Trophoblast cell (in vitro differentiated cells and primary cell): ENCODE measurements around the gene TNS1.

Source experiments
- DNase-seq, 2 donors: peaks; one replicate each; pipeline ENCODE4 v3.0.0-alpha.2; 2016
- H2AFZ ChIP-seq: 2 replicates; pipeline ENCODE4 v1.6.1; 2013; ENCODE audit warnings: low read length, moderate library complexity, mild to moderate bottlenecking; ENCODE audit not compliant: insufficient read depth, poor library complexity
- H2AK5ac ChIP-seq: 2 replicates; pipeline ENCODE4 v1.6.1; 2013; ENCODE audit warnings: mild to moderate bottlenecking, low read length
- H2BK120ac ChIP-seq: 2 replicates; pipeline ENCODE4 v1.6.1; 2013; ENCODE audit warnings: low read length, mild to moderate bottlenecking, moderate library complexity; ENCODE audit not compliant: insufficient read depth, poor library complexity
- H2BK12ac ChIP-seq: 2 replicates; pipeline ENCODE4 v1.6.1; 2013; ENCODE audit warnings: mild to moderate bottlenecking, low read length, moderate library complexity
- H2BK5ac ChIP-seq: 2 replicates; pipeline ENCODE4 v1.6.1; 2013; ENCODE audit warnings: low read length, low read depth, moderate library complexity, mild to moderate bottlenecking; ENCODE audit not compliant: poor library complexity
- H3K14ac ChIP-seq: 2 replicates; pipeline ENCODE4 v1.6.1; 2013; ENCODE audit warnings: mild to moderate bottlenecking, low read length
- H3K18ac ChIP-seq: 2 replicates; pipeline ENCODE4 v1.6.1; 2013; ENCODE audit warnings: mild to moderate bottlenecking, low read length
- H3K23ac ChIP-seq: 2 replicates; pipeline ENCODE4 v1.6.1; 2013; ENCODE audit warnings: low read length
- H3K27ac ChIP-seq: 2 replicates; pipeline ENCODE4 v1.5.1; 2013; ENCODE audit warnings: low read depth, mild to moderate bottlenecking, inconsistent platforms, low read length, moderate library complexity
- H3K27me3 ChIP-seq: 2 replicates; pipeline ENCODE4 v1.6.1; 2013; ENCODE audit warnings: inconsistent platforms, mild to moderate bottlenecking, low read length, moderate library complexity; ENCODE audit not compliant: insufficient read depth
- H3K36me3 ChIP-seq, 2 experiments: 1 replicate in 1 of 2; 2 replicates in 1 of 2; pipeline ENCODE4 v1.6.1; 2013; ENCODE audit warnings: low read length in 2 of 2, mild to moderate bottlenecking in 2 of 2, moderate library complexity in 1 of 2; ENCODE audit not compliant: insufficient read depth in 2 of 2, control insufficient read depth in 1 of 2
- H3K4ac ChIP-seq: 2 replicates; pipeline ENCODE4 v1.6.1; 2013; ENCODE audit warnings: low read depth, mild to moderate bottlenecking, low read length, moderate library complexity
- H3K4me1 ChIP-seq, 2 experiments: 1 replicate in 1 of 2; 2 replicates in 1 of 2; pipeline ENCODE4 v1.6.1; 2013; ENCODE audit warnings: low read length in 2 of 2, mild to moderate bottlenecking in 2 of 2, moderate library complexity in 1 of 2; ENCODE audit not compliant: insufficient read depth in 2 of 2, control insufficient read depth in 1 of 2
- H3K4me2 ChIP-seq: 2 replicates; pipeline ENCODE4 v1.6.1; 2013; ENCODE audit warnings: inconsistent platforms, mild to moderate bottlenecking, low read length, moderate library complexity
- H3K4me3 ChIP-seq: 2 replicates; pipeline ENCODE4 v1.5.1; 2013; ENCODE audit warnings: mild to moderate bottlenecking, low read depth, low read length, inconsistent platforms
- H3K79me1 ChIP-seq: one replicate; pipeline ENCODE4 v1.6.1; 2013; ENCODE audit warnings: low read length
- H3K79me2 ChIP-seq: 2 replicates; pipeline ENCODE4 v1.6.1; 2013; ENCODE audit warnings: low read length, mild to moderate bottlenecking; ENCODE audit not compliant: control insufficient read depth, insufficient read depth, poor library complexity
- H3K9ac ChIP-seq: 2 replicates; pipeline ENCODE4 v1.6.1; 2013; ENCODE audit warnings: mild to moderate bottlenecking, low read length
- H3K9me3 ChIP-seq: 2 replicates; pipeline ENCODE4 v1.6.1; 2013; ENCODE audit warnings: low read depth, mild to moderate bottlenecking, control low read depth, inconsistent platforms, low read length; ENCODE audit not compliant: insufficient read depth
- H4K12ac ChIP-seq: 2 replicates; pipeline ENCODE4 v1.6.1; 2013; ENCODE audit warnings: low read depth, mild to moderate bottlenecking, low read length, moderate library complexity
- H4K8ac ChIP-seq: 2 replicates; pipeline ENCODE4 v1.6.1; 2013; ENCODE audit warnings: low read depth, mild to moderate bottlenecking, low read length, moderate library complexity
- H4K91ac ChIP-seq: one replicate; pipeline ENCODE4 v1.6.1; 2013; ENCODE audit warnings: low read depth, mild to moderate bottlenecking, low read length, moderate library complexity
- WGBS: extraction: QIAGEN DNeasy Blood & Tissue Kit; methylation state at CpG from one replicate; pipeline ENCODE4 v1.1.7; 2013; ENCODE audit warnings: missing lambda C conversion rate; ENCODE audit not compliant: insufficient read length, insufficient coverage; ENCODE audit errors: extremely low coverage; 5-methylcytosine and 5-hydroxymethylcytosine counted together

Gene TNS1

DNA sequence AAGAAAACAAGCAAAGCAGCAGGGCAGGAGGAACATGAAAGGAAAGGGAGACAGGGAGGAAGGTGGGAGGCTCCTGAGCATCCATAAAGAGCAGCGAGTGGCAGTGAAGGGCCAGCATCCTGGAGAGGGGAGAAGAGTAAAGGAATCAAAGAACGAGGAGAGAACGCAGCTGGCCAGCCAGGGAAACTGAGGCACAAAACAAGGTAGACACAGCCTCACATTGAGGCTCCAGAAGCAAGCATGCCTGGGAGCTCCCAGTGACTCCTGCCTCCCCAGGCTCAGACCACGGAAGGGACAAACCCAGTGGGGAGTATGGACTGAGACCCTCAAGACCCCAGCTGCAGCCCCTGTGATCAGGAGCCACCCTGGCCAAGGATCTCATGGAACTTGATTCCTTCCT lies 14.0 kb upstream of the TNS1 start:
- H3K4me1 ChIP-seq: no peaks in the 10 kb centered on the region

DNA sequence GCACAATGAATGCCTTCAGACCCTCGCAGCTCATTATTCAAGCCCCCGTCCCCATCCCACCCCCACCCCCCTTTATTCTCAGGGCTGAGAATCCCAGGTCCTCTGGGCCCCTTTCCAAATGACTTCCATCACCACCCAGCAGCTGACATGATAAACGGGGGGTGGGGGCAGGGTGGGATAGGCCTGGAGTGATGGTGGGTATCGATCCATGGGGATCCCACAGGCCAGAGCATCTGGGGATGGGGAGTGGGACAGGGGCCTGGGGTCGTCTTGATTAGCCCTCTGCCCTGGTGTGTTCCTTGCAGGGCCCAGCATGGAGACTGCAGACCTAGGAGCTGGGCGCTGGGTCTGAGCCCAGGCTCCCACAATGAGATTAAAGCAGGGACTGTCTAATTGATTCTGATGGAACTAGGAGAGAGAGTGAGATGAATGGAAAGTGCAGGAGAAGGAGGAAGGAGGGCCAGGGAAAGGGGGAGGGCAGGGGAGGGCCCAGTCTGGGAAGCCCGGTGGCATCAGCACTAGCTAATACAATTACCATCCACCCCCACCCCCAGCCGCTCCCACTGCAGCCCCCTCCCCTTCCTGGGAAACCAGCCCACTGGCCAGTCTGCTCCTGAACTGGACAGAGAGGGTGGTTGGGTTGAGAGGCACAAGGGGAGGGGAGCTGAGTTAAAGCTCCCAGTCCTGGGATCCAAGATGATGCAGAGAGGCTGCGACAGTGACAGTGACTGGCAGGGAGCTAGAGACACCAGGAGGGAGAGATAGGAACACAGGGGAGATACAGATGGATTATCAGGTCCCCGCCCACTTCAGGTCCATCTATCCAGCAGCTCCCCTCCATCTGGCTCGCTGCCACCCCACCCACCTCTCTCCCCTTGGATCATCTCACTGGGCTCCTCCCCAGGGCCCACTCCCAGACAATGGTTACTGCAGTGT lies 13.1 kb upstream of the TNS1 start:
- Histone ChIP-seq H3K79me2 (no peaks in the 10 kb centered on the region), H4K8ac (no peak overlapping the region), H3K27ac (no peak overlapping the region), H2AK5ac (no peak overlapping the region), H3K9me3 (no peaks in the 10 kb centered on the region), H4K12ac (no peak overlapping the region), H3K9ac (no peak overlapping the region), H2BK12ac (no peak overlapping the region), H3K18ac (no peak overlapping the region), H4K91ac (no peak overlapping the region), H3K4me2 (no peak overlapping the region), H3K4ac (no peak overlapping the region), H2BK120ac (no peak overlapping the region), H3K23ac (no peak overlapping the region), H3K4me1 (no peaks in the 10 kb centered on the region), H2BK5ac (no peak overlapping the region), H2AFZ (no peak overlapping the region), H3K36me3 (no peaks in the 10 kb centered on the region), H3K27me3 (peaks cover 7% of the 10 kb centered on the region), H3K4me3 (no peak overlapping the region), H3K14ac (no peak overlapping the region), H3K79me1 (no peaks in the 10 kb centered on the region)
- no peak for DNase-seq
- no CpG with 5 or more reads among the region's 11 CpGs for WGBS

More for the DNA sequence above, 14.0 kb upstream of the TNS1 start:
- no peak for DNase-seq
- Histone ChIP-seq H2BK120ac (no peak overlapping the region), H2AK5ac (no peak overlapping the region), H3K9ac (no peak overlapping the region), H2AFZ (no peak overlapping the region), H3K18ac (no peak overlapping the region), H2BK12ac (no peak overlapping the region), H3K27ac (no peak overlapping the region), H3K23ac (no peak overlapping the region), H3K79me1 (no peaks in the 10 kb centered on the region), H3K14ac (no peak overlapping the region), H4K8ac (no peak overlapping the region), H3K4ac (no peak overlapping the region), H4K12ac (no peak overlapping the region), H3K4me3 (no peak overlapping the region), H3K27me3 (no peaks in the 10 kb centered on the region), H3K36me3 (no peaks in the 10 kb centered on the region), H3K9me3 (peaks cover 2% of the 10 kb centered on the region), H2BK5ac (no peak overlapping the region), H3K79me2 (no peaks in the 10 kb centered on the region), H3K4me2 (no peak overlapping the region), H4K91ac (no peak overlapping the region)
- WGBS: no CpG with 5 or more reads among the region's 4 CpGs

DNA sequence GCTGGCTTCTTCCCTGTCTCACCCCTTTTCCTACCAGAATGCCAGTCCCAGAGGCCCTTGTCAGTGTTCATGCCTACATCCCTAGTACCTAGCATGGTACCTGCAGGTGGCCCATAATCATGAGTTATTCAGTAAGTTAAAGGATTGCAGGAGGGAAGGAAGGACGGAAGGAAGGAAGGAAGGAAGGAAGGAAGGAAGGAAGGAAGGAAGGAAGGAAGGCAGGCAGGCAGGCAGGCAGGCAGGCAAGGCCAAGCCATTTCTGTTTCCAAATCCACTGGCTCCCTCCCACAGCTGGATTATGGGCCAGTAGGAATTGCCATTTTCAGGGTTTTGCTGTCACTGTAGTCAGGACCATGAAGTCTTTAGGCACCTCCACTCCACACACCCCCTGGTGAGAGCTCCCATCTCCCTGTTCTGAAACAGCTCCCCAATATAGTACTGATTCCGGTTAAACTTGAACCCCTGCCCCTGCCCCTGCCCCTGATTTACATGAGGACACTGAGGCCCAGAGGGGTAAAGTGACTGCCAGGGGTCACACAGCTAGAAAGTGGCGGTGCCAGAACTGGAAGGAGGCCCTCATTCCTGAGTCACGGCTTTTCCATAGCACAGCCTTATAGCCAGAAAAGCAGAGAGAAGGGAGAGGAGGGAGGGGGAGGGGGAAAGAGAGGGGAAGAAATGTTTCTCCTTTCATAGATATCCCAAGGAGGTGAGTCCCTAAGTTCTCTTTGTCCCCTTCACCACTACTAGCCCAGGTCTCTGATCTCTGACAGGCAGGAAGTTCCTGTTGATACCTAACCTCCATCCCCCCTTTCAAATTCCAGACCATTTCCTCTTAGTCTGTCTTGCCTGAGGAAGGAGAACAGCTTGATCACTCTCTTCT lies 12.2 kb upstream of the TNS1 start:
- no peak overlapping the region for H2AFZ ChIP-seq
- H3K4me3 ChIP-seq: no peak overlapping the region
- H3K4me1 ChIP-seq: peaks cover 0 to 5% of the 10 kb centered on the region in 2 experiments
- H2BK12ac ChIP-seq: no peak overlapping the region
- H3K9me3 ChIP-seq: no peaks in the 10 kb centered on the region
- H4K12ac ChIP-seq: no peak overlapping the region
- H3K27ac ChIP-seq: no peak overlapping the region
- no peak overlapping the region for H3K4me2 ChIP-seq
- no peak overlapping the region for H2BK120ac ChIP-seq
- WGBS: no CpG with 5 or more reads among the region's 4 CpGs
- no peak overlapping the region for H3K4ac ChIP-seq
- no peak overlapping the region for H4K8ac ChIP-seq
- no peak for DNase-seq
- no peak overlapping the region for H2AK5ac ChIP-seq
- no peak overlapping the region for H3K23ac ChIP-seq
- H3K18ac ChIP-seq: no peak overlapping the region
- no peaks in the 10 kb centered on the region for H3K79me1 ChIP-seq
- H4K91ac ChIP-seq: no peak overlapping the region
- no peak overlapping the region for H2BK5ac ChIP-seq
- no peak overlapping the region for H3K14ac ChIP-seq
- no peaks in the 10 kb centered on the region for H3K36me3 ChIP-seq
- H3K79me2 ChIP-seq: no peaks in the 10 kb centered on the region
- H3K9ac ChIP-seq: no peak overlapping the region
- H3K27me3 ChIP-seq: peaks cover 16% of the 10 kb centered on the region

DNA sequence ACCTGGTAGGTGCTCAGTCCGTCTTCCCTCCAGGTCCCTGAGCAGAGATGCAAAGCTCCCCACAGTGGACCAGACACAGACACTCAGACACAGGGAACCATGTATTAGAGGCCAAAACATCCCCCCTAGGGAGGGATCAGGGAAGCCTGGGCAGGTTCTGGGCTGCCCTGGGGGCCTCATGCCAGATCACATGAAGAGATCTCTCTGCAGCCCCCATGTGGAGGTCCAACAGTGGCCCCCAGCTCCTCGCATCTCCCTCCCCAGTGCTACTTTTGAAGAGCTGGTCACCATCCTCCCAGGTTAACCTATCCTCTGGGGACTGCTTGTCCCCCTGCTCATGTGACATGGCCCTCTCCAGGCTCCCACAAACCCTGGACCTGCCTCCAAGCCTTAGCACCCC lies 10.5 kb upstream of the TNS1 start:
- DNase-seq: no peak
- Histone ChIP-seq H2AFZ (no peak overlapping the region), H3K4me1 (peaks cover 4 to 8% of the 10 kb centered on the region in 2 experiments), H3K79me2 (no peaks in the 10 kb centered on the region), H2BK5ac (no peak overlapping the region), H3K18ac (no peak overlapping the region), H3K9me3 (no peaks in the 10 kb centered on the region), H2BK12ac (no peak overlapping the region), H3K14ac (no peak overlapping the region), H3K4ac (no peak overlapping the region), H3K9ac (no peak overlapping the region), H4K8ac (no peak overlapping the region), H3K23ac (no peak overlapping the region), H3K4me2 (no peak overlapping the region), H4K12ac (no peak overlapping the region), H3K27ac (no peak overlapping the region), H3K4me3 (no peak overlapping the region), H2BK120ac (no peak overlapping the region), H4K91ac (no peak overlapping the region), H3K27me3 (peaks cover 25% of the 10 kb centered on the region), H2AK5ac (no peak overlapping the region), H3K79me1 (no peaks in the 10 kb centered on the region), H3K36me3 (no peaks in the 10 kb centered on the region)
- WGBS: no CpG with 5 or more reads among the region's 2 CpGs
